Neural cell (in vitro differentiated cells): ENCODE data around the gene LAPTM4A.

Experiments
- CTCF ChIP-seq: fragments of 450-650 bp; IDR thresholded peaks from 2 replicates; pipeline ENCODE4 v1.5.1; 2014; ENCODE audit warnings: antibody characterized with exemption, mild to moderate bottlenecking, moderate library complexity; ENCODE audit not compliant: poor library complexity, severe bottlenecking
- EP300 ChIP-seq: fragments of 450-650 bp; conservative IDR thresholded peaks from 2 replicates; pipeline ENCODE4 v1.6.1; 2014; ENCODE audit warnings: antibody characterized with exemption, mild to moderate bottlenecking, moderate library complexity; ENCODE audit not compliant: poor library complexity, severe bottlenecking
- EZH2 ChIP-seq: fragments of 200-600, 300-800 bp; shearing (Covaris generic), sonication (generic); IDR thresholded peaks from 2 replicates; pipeline ENCODE4 v1.6.1; 2014; ENCODE audit warnings: antibody characterized with exemption, low read length, borderline replicate concordance, mild to moderate bottlenecking; ENCODE audit not compliant: insufficient read depth, poor library complexity, severe bottlenecking
- POLR2AphosphoS5 ChIP-seq: IDR thresholded peaks from 2 replicates; pipeline ENCODE4 v1.6.1; 2012
- SMC3 ChIP-seq: fragments of 450-650 bp; conservative IDR thresholded peaks from 2 replicates; pipeline ENCODE4 v1.6.1; 2014; ENCODE audit warnings: antibody characterized with exemption, mild to moderate bottlenecking, moderate library complexity; ENCODE audit not compliant: poor library complexity
- TAF1 ChIP-seq: IDR thresholded peaks from 2 replicates; pipeline ENCODE4 v1.6.1; 2012; ENCODE audit warnings: low read depth
- TF ChIP-seq, protein P1 (sequence below): IDR thresholded peaks from 2 replicates; pipeline ENCODE4 v1.6.1; 2012; ENCODE audit warnings: borderline replicate concordance

DNA sequence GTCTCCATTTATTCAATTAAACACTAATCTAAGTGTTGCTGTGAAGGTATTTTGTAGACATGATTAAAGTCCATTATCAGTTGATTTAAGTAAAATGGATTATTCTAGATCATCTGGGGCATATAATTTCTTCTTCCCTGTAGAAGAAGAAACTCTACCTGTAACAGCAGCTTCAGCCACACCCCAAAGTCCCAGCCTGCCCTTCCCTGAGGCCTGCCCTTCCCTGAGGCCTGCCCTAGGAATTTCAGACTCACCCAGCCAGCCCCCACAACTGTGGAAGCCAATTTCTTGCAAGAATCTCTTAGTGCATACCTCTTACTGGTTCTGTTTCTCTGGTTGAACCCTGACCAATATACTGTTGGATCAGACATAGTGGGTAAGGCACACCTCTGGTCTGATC, 13.4 kb upstream of the LAPTM4A start:
- TF ChIP-seq CTCF = no peak
- no peak for TF ChIP-seq TAF1
- TF ChIP-seq POLR2AphosphoS5 = no peak
- no peak for TF ChIP-seq EP300
- TF ChIP-seq, protein P1, sequence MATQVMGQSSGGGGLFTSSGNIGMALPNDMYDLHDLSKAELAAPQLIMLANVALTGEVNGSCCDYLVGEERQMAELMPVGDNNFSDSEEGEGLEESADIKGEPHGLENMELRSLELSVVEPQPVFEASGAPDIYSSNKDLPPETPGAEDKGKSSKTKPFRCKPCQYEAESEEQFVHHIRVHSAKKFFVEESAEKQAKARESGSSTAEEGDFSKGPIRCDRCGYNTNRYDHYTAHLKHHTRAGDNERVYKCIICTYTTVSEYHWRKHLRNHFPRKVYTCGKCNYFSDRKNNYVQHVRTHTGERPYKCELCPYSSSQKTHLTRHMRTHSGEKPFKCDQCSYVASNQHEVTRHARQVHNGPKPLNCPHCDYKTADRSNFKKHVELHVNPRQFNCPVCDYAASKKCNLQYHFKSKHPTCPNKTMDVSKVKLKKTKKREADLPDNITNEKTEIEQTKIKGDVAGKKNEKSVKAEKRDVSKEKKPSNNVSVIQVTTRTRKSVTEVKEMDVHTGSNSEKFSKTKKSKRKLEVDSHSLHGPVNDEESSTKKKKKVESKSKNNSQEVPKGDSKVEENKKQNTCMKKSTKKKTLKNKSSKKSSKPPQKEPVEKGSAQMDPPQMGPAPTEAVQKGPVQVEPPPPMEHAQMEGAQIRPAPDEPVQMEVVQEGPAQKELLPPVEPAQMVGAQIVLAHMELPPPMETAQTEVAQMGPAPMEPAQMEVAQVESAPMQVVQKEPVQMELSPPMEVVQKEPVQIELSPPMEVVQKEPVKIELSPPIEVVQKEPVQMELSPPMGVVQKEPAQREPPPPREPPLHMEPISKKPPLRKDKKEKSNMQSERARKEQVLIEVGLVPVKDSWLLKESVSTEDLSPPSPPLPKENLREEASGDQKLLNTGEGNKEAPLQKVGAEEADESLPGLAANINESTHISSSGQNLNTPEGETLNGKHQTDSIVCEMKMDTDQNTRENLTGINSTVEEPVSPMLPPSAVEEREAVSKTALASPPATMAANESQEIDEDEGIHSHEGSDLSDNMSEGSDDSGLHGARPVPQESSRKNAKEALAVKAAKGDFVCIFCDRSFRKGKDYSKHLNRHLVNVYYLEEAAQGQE = no peak
- no peak for TF ChIP-seq SMC3
- no peak for TF ChIP-seq EZH2
